NOMO-1 treated with dmso at 0.1 percent for 144 hours (cell line): ENCODE data around the gene ARFGEF3.
"Not testable (repeated sequence)": the region's sequence is repeated elsewhere in the genome, so short reads cannot be mapped to it uniquely, and the experiment has no call there.

Experiments used
- DNase-seq: peaks from one replicate; lab custom pipeline; 2025; ENCODE audit not compliant: unreplicated experiment; lab: John Stamatoyannopoulos, UW

Gene ARFGEF3

DNA sequence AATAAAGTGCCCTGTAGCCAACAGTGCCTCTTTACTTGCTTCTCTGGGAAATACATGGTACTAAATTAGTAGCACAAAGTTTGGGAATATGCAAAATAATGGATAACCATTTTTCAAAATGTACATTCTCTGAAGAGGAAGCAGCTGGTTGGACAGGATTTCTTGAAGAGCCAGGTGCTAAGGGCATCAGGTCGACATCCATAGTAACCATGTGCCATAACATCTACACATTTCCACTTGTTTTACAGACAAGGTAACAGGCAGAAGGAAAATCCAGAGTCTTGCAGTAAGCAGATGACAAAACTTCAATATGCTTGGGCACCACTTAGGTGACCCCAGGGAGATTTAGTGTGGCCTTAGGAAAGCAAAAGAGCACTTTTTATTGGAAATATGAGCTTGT lies 179.4 kb downstream of the ARFGEF3 start:
- no peak for DNase-seq

DNA sequence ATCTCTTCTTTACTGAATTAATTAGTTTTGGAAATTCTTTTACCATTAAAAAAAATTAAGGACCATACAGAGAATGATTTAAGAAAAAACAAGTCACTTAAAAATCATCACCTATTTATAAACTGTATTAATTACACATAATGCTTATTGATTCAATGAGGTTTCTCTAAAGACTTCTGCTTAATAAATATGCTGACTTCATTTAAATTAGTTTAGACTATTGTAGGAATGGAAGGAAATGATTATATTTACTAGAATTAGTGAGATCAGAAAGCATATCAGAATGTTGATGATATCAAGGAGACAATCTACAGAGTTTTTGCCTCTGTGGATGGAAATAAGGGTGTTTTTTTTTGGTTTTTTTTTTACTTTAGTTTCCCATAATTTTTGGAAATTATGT lies 181.4 kb downstream of the ARFGEF3 start:
- DNase-seq, result no peak

DNA sequence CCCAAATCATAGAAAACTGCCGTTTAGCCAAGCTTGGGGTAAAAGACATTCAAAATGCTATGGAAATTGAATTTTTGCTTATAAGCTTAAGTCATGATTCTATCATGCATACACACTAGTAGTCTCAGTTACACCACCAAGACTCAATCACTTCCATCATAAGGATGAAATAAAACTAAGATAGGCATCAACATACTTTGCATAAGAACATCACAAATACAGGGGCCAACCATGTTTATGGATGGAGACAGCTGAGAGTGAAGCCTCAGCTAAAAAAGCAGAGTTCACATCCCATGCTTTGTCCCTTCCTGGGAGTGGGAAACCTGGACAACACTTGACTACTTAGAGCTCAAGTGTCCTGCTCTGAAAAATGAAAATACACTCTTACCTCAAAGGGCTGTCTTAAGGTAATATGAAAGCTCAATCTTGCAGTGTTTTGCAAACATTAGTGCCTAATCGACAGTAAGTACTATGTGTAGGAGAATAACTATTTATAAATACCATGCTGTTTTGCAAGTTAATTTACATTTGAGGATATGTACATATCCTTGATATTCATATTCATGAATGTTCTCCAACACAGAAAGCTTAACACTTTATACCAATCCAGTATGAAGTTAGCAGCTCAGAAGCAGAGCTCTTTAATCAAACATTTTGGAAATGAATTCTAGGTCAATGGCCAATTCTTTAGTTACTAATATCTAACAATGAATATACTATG lies 184.0 kb downstream of the ARFGEF3 start:
- DNase-seq, result no peak

DNA sequence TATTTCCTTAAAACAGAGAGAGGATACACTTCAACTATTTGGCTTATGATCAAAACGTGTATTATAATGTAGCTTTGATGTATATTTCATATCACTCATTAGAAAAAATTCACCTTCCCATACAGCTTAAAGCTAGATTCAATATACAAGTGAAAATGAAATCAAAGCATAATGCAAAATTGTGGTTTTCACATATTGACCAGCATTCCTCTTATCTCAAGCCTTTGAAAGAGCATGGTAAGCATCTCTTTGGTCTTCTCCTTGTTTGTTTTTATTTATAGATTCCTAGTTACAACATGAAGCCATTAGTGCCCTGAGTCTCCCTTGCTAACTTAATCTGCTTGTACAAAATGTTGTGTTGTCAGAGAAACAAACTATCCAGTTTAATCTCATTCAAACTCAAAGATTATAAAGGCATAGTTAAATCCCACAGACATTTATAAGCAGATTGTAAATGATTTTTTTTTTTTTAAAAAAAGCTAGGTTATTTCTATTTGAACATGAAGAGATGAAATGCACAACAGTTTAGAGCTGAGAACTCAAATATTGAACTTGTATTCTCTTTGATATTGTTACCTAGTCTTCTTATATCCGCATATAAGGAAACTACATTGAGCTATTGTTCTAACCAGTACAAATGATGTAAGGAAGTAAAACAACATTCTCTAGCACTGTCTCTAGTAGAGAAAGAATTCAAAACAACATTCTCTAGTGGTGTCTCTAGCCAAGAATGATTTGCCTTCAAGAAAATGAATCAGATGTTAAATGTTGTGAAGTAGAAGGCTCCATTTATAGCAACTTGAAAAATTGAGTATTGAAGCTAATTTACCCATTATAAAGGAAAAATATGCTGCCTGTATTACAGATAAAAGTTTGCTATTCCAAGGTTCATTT lies 184.8 kb downstream of the ARFGEF3 start:
- DNase-seq, result no peak

DNA sequence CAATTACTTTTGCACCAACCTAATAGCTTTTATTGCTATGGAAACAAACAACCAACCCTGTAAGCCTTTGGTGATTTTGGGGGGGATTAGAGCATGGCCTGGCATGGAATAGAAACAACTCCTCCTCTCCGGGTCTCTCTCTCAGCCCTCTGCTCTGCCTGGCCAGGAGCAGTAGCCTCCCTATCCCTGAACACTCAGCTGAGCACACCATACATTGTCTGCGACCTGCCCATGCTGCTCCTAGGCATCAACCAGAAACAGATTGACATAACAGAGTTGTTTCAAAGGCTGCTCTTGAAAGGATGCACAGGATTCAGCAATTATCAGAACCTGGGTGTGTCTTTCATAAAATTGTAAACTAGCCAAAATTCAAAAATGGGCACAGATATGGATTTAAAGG lies 186.1 kb downstream of the ARFGEF3 start:
- DNase-seq, result no peak

DNA sequence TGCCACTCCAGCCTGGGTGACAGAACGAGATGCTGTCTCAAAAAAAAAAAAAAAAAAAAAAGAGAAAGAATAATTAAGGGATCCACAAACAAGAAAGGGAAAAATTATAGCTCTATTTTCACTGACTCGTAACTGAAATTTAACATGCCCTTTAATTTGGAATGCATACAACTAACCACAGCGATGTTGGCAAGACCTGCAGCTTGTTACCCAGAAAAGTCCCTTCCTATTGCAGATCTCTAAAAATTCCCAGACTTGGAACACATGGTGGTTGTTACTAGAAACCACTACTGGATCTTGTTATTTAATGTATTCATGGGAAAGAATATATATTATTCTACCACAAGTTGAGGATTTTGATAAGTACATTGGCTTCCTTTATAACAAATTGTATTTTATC lies 188.2 kb downstream of the ARFGEF3 start:
- no peak for DNase-seq

DNA sequence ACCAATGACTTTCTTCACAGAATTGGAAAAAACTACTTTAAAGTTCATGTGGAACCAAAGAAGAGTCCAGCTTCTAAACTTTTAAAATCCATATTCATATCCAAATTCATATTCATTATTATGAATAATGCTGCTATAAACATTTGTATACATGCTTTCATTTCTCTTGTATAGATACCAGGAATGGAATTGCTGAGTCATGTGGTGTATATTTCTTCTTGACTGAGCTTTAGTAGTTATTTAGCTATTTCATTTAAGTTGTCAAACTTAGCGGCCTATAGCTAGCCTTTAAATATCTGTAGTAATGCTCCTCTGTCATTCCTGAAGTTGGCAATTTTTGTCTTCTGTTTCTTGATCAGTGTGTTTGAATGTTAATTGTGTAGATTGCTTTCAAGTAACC lies 196.2 kb downstream of the ARFGEF3 start:
- DNase-seq, result no peak

DNA sequence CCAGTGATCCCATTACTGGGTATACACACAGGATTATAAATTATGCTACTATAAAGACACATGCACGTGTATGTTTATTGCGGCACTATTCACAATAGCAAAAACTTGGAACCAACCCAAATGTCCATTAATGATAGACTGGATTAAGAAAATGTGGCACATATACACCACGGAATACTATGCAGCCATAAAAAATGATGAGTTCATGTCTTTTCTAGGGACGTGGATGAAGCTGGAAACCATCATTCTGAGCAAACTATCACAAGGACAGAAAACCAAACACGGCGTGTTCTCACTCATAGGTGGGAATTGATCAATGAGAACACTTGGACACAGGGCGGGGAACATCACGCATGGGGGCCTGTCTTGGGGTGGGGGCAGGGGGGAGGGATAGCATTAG lies 206.9 kb downstream of the ARFGEF3 start:
- not testable (repeated sequence) for DNase-seq

DNA sequence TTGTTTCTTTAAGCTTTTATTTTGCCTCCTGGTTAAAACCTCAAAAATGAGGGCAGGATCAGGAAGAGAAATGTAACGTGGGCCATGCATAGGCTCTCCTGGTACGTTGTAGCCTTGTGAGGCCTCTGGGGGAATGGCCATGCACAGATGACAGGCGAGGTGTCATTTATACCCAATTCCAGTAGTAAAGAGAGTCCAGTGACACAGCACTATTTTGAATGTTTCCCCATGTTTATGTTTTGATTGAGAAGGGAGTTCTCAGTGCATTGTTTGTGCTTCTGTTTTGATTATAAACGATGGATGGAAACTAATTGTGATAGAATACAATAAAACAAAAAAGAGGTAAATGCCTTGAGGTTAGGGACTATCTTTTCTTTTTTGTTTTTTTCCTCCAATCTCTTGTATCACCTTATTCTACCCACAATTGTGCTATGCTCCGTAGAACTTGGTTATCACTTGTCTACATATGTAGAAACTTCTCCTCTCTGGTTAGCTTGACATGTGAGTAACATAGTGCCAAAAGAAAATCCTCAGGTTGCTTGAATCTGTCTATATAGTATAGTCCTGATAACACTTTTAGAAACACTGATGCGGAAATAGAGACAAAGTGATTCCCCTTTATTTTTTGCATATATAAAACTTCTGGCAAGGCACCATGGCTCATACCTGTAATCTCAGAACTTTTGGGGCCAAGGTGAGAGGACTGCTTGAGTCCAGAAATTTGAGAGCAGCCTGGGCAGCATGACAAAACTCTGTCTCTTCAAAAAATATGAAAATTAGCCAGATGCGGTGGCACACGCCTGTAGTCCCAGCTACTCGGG lies 209.1 kb downstream of the ARFGEF3 start:
- no peak for DNase-seq

DNA sequence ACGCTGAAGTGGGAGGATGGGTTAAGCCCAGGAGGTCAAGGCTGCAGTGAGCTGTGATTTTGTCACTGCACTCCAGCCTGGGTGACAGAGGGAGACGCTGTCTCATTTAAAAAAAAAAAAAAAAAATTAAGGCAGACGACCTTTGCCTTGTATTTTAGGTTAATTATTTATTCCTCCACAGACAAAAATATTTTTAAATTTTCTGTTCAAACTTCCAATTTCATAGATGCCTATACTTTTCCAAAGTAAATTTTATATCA lies 209.6 kb downstream of the ARFGEF3 start:
- DNase-seq, result no peak

DNA sequence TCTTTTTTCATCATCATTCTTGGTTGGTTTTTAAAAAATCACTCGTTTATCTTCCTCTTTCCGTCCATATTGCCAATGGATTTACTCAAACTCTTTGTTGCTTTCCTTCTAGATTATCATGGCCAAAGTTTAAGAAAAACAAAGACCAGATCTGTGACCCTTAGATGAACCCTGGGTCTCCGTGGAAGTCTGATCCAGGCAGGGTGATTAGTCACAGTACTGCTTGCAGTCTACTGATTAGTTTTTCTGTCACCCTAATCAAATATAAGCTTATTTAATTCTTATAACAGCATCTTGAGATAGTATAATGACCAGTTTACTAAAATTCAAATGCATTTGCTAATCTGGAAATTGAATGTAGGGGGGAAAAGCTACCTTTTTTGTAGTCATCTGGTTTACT lies 210.0 kb downstream of the ARFGEF3 start:
- no peak for DNase-seq

DNA sequence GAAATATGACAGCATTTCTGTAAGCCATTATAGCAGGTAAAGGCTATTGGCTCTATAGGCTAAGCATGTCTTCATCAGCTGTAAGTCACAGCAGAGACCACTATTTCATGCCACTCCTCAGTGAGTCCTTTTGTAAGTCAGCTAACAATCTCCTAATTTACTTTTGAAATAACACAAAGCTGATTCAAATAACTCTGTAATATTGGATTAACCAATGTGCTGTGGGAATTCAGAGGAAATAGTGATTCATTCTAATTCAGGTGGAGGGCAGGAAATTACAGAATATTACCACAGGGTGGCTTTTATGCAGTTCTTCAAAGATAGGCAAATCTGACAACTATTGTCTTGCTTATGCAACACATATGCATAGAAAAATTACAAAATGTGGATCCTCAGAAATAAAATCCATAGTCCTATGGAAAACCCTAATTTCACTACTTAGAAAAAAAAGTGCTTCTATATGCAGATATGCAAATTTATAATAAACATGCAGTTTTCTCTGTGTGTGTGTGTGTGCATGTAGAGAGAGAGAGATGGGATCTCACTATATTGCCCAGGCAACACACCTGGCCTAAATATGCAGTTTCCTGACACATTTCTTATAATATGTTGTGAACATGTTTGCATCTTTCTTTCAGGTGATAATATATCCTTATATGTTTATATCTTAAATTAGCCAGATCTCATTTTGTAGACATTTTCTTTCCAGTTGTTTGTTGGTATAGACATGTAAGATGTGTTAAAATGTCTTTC lies 211.1 kb downstream of the ARFGEF3 start:
- peak; percentile 2 for DNase-seq

DNA sequence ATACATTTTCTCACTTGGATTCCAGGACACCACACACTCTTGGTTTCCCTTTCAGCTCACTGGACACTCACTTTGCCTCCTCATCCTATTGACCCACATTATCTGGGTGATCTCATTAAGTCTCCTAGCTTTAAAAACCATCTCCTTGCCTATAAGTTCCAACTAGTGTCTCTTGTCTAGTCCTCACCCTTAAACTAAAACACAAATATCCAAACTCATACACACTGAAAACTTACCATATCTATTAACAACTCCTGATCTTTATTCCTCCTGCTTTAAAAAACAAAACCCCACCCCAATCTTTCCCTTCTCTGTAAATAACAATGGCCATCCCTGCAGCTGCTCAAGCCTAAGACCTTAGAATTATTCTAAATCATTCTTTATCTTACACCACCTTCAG lies 212.5 kb downstream of the ARFGEF3 start:
- no peak for DNase-seq

DNA sequence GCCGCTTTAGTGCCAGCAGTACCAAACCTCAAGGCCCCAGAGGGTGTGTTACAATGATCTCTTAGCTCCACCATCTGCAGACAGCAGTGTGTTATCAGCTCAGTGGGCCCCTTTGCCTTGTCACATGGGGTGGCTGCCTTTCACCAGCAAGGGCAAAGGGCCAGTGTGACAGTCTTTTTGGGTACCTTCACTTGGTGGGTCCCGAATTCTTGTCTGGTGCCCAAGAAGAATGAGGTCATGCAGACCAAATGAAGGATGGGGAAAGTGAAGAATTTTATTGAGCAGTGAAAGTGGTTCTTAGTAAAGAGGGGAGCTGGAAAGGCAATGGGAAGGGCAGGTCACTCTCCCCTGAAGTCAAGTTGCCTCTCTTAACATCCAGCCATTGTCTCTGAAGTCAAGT lies 213.1 kb downstream of the ARFGEF3 start:
- no peak for DNase-seq

DNA sequence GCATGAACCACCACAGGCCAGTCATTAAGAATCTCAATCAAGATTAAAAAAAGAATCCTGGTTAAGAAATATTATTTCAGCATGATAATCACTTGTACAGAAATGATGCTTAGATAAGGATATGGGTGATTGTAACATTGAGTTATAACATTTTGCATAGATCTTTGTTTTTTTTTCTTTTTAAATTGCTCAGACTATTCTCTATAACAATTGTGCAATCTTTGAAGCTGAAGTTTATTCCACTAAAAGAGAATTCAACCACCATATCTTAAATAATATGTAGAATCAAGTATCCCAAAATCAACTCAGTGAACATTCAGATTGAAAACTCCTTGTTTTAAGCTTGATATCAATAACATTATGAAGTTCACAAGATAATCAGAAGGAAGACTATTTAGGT lies 215.3 kb downstream of the ARFGEF3 start:
- no peak for DNase-seq

DNA sequence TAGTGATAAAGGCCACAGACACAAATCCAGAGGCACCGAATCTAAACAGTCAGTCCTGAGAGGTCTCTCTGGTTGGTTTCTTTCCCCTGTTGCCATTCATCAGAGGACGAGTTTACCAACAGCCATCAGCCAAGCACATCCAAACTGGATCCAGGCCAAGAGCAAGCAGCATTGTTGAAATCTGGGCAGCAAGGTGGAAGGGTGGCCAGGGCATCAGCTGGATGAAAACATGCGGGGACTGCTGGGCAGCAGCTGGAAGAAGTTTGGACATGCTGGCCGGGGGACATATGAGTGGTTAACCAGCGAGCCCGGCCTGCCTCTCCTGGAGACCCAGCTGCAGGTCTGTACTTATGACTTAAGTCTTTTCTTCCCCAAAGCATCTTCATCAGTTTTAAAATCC lies 216.1 kb downstream of the ARFGEF3 start, which contains the start of gene SMIM28:
TSS of gene SMIM28 (plus strand) at position 62 of the 400 bp plus-strand sequence. CDS start at position 230, 168 bp downstream.
- no peak for DNase-seq

DNA sequence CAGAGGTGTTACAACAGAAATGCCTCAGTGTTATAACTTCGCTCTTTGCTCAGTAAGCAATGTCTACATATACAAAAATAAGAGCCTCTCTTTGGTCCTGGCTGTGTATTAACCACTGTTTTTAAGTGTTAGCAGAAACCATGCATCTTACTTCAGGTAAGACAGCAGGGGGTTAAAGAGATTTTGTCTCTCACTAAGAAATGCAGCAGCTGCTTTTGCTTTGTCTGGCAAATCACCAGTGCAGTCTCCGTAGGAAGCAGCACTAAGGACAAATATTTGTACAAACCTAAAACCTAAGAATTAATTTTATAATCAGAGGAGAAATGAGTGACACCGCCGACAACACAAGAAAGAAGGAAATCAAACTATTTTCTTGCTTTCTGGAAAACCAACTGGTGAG lies 216.7 kb downstream of the ARFGEF3 start:
- no peak for DNase-seq

DNA sequence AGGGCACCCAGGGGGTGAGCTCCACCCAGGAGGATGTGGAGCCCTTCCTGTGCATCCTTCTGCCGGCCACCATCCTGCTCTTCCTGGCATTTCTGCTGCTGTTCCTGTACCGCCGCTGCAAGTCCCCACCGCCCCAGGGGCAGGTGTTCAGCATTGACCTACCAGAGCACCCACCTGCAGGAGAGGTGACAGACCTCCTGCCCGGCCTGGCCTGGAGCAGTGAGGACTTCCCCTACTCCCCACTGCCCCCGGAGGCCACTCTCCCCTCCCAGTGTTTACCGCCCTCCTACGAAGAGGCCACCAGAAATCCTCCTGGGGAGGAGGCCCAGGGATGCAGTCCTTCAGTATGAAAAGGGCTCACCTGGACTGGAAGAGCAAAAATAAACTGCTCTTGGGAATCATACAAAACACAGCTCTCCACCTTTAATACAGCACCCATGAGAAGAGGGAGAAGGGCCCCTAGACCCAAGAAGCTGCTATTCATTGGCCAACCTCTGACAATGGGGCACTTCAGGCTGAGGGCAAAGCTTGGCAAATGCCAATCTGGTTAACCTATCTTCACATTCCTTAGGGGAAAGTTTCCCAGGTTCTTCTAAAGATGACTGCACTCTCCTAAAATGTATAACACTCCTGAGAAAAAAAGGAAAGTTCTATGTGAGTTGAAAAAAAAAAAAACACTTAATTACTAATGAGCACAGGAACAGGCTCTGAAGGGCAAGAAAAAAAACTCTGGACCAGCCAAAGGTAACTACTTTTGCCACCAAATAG lies 220.9 kb downstream of the ARFGEF3 start:
- no peak for DNase-seq

DNA sequence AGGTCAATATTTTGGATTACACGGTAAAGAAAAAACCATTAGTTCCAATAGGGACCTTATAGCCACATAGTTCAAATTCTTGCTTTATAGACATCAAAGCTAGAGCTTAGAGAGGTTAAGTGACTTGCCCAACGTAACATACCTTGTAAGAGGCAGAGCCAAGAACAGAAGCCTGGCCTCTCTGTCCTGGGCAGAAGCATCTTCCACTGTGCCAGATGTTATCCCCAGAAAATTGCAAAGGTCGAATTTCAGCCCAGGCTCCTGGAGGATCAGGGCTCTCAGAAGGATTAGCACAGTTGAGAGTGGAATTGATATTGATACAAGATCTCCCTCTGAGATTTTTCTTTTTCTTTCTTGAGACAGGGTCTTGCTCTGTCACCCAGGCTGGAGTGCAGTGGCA lies 222.0 kb downstream of the ARFGEF3 start:
- no peak for DNase-seq

DNA sequence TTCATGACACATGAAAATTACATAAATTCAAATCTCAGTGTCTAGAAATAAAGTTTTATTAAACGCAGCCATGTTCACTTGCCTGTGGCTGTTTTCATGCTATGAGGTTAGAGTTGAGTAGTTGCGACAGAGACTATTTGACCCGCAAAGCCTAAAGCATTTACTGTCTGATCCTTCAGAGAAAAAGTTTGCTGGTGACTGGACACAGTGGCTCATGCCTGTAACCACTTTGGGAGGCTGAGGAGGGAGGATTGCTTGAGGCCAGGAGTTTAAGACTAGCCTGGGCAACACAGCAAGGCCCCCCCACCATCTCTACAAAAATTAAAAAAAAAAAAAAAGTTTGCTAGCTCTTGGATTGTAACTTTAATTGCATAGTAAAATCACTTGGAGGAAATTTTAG lies 225.2 kb downstream of the ARFGEF3 start:
- no peak for DNase-seq
